ENCODE results near the gene ZNF423.

The ZNF423 gene

DNA sequence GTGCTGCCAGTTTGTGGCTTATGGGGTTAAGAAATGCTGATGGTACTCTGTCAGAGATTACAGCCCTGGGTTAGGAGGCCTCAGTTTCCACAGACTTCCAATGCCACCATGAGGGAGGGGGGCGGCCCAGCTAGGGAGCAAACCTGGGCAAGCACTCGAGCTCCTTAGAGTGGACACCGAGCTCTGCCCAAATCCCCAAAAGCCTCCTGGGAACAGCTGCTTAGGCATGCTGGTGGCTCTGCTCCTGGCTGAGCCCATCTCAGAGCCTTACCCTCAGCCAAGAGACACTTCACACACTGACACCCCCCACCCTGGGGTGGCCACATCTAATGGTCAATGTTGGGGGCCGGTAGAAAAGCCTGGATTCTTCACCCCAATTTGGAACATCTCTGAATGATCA lies 416.2 kb downstream of the ZNF423 start:
- no peak for DNase-seq (ENCODE audit: insufficient read length, low spot score)
- TF ChIP-seq, protein P1, sequence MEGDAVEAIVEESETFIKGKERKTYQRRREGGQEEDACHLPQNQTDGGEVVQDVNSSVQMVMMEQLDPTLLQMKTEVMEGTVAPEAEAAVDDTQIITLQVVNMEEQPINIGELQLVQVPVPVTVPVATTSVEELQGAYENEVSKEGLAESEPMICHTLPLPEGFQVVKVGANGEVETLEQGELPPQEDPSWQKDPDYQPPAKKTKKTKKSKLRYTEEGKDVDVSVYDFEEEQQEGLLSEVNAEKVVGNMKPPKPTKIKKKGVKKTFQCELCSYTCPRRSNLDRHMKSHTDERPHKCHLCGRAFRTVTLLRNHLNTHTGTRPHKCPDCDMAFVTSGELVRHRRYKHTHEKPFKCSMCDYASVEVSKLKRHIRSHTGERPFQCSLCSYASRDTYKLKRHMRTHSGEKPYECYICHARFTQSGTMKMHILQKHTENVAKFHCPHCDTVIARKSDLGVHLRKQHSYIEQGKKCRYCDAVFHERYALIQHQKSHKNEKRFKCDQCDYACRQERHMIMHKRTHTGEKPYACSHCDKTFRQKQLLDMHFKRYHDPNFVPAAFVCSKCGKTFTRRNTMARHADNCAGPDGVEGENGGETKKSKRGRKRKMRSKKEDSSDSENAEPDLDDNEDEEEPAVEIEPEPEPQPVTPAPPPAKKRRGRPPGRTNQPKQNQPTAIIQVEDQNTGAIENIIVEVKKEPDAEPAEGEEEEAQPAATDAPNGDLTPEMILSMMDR (IDR thresholded peaks at IDR 0.05; ENCODE audit: insufficient read depth, missing control alignments), result no peak
- no peak for FAIRE-seq

DNA sequence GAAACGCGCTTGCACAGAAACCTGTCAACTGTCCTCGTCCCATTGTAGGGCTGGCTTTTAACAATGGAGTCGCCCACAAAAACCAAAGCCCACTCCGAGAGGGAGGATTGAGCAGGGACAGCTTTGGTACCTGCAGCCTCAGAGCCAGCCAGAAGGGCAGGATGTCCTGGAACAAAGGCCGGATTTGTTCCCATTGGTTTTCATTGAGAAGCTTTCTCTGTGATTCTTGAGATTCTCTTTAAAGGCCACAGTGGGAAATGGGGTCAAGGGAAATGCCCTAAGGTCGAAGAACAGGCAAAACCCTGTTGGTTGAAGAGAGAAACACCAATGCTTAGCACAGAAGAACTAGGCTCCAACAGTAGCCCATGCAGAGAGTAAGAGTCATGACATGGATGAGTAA lies 416.9 kb downstream of the ZNF423 start:
- no peak for DNase-seq (ENCODE audit: insufficient read length, low spot score)
- FAIRE-seq, result no peak

More for the DNA sequence above, 416.9 kb downstream of the ZNF423 start:
- TF ChIP-seq, protein P1 (IDR thresholded peaks at IDR 0.05; ENCODE audit: insufficient read depth, missing control alignments), result no peak
